Endodermal cell (in vitro differentiated cells): Measurements from ENCODE around the gene NOS3. TPM values are rescaled to one million over a fixed set of nuclear protein-coding genes. Genes with fewer than 3 reads are reported as not detected.

Source experiments
- DNase-seq: peaks from one replicate; pipeline ENCODE4 v3.0.0-alpha.2; 2017
- H3K27ac ChIP-seq: 2 replicates; pipeline ENCODE4 v1.5.1; 2013; ENCODE audit warnings: mild to moderate bottlenecking, low read depth, low read length, moderate library complexity
- H3K27me3 ChIP-seq: 2 replicates; pipeline ENCODE4 v1.6.1; 2013; ENCODE audit warnings: mild to moderate bottlenecking, low read length, moderate library complexity; ENCODE audit not compliant: insufficient read depth, control insufficient read depth, poor library complexity, severe bottlenecking
- H3K36me3 ChIP-seq: 2 replicates; pipeline ENCODE4 v1.7.0; 2013; ENCODE audit warnings: mild to moderate bottlenecking, low read length, moderate library complexity; ENCODE audit not compliant: control insufficient read depth, insufficient read depth
- H3K4me1 ChIP-seq: one replicate; pipeline ENCODE4 v1.7.0; 2013; ENCODE audit warnings: low read length; ENCODE audit not compliant: control insufficient read depth, insufficient read depth
- H3K4me3 ChIP-seq: 2 replicates; pipeline ENCODE4 v1.5.1; 2013; ENCODE audit warnings: mild to moderate bottlenecking, low read length, moderate library complexity
- H3K9ac ChIP-seq: 2 replicates; pipeline ENCODE4 v1.6.1; 2013; ENCODE audit warnings: mild to moderate bottlenecking, low read length, moderate library complexity; ENCODE audit not compliant: poor library complexity, severe bottlenecking; ENCODE audit errors: extremely low read depth
- H3K9me3 ChIP-seq: 2 replicates; pipeline ENCODE4 v1.6.1; 2013; ENCODE audit warnings: mild to moderate bottlenecking, low read length, moderate library complexity; ENCODE audit not compliant: control insufficient read depth
- H3K27ac Mint-ChIP-seq: 2 replicates; pipeline ENCODE4 v1.8.0; 2020; ENCODE audit warnings: mixed read lengths
- H3K27me3 Mint-ChIP-seq: 2 replicates; pipeline ENCODE4 v1.8.0; 2021; ENCODE audit warnings: mild to moderate bottlenecking, mixed read lengths; ENCODE audit not compliant: insufficient read depth
- H3K36me3 Mint-ChIP-seq: 2 replicates; pipeline ENCODE4 v1.8.0; 2020; ENCODE audit warnings: low read depth, mixed read lengths
- H3K4me1 Mint-ChIP-seq: 2 replicates; pipeline ENCODE4 v1.8.0; 2020; ENCODE audit warnings: mixed read lengths
- H3K4me3 Mint-ChIP-seq: 2 replicates; pipeline ENCODE4 v1.8.0; 2020; ENCODE audit warnings: mild to moderate bottlenecking, moderate library complexity, mixed read lengths
- H3K9me3 Mint-ChIP-seq: 2 replicates; pipeline ENCODE4 v1.8.0; 2020; ENCODE audit warnings: mild to moderate bottlenecking, mixed read lengths
- WGBS, 2 experiments: methylation state at CpG; one replicate each; pipeline versions ENCODE4 v1.1.5 to v1.1.7; 2013; ENCODE audit warnings: missing lambda C conversion rate in 2 of 2, mixed read lengths in 1 of 2; ENCODE audit not compliant: insufficient coverage in 1 of 2, insufficient read length in 1 of 2; 5-methylcytosine and 5-hydroxymethylcytosine counted together
- total RNA-seq, 2 donors: library from RNA; stranded (reverse); fragmentation: NEBNext Ultra II Directional in 1 of 2; extraction: Animal tissue kit (Norgen Biotek cat#: 25700) in 1 of 2; gene quantifications; 2 replicates in 1 of 2; 3 replicates in 1 of 2; pipeline ENCODE4 v1.2.1, GENCODE V29; 2021
- TF ChIP-seq, protein P1 (sequence below): fragments of 200-600 bp; sonication (generic); conservative IDR thresholded peaks from 2 replicates; pipeline ENCODE4 v1.5.0; 2021; ENCODE audit warnings: antibody characterized with exemption, mild to moderate bottlenecking

The NOS3 gene
- total RNA-seq, 2 donors from 2014 or later, result 2.3 to 9.1 TPM

DNA sequence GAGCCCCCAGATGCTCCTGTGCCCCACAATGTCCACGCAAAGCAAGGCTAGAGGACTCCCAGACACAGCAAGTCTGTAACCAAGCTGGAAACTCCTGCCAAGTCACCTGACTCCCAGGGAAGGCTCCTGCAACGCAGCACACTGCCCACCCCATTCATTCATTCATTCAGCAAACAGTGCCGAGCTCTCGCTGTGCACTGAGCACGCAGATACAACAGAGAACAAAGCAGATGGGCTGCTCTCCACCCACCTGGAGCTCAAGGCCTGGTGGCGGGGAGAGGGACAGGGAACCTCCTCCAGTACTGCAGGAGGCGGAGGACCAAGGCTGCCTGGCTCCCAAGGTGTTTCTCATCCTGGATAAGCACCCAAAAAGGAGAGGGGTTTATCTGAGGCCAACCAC is 21.3 kb upstream of the NOS3 start:
- Mint-ChIP-seq H3K27ac (no peak overlapping the region), H3K9me3 (no peaks in the 10 kb centered on the region), H3K36me3 (no peaks in the 10 kb centered on the region), H3K4me3 (no peak overlapping the region), H3K27me3 (peaks cover 69% of the 10 kb centered on the region), H3K4me1 (peaks cover 16% of the 10 kb centered on the region)
- Histone ChIP-seq H3K9me3 (no peaks in the 10 kb centered on the region), H3K9ac (no peak overlapping the region), H3K4me1 (peaks cover 3% of the 10 kb centered on the region), H3K4me3 (no peak overlapping the region), H3K27me3 (peaks cover 23% of the 10 kb centered on the region), H3K36me3 (no peaks in the 10 kb centered on the region), H3K27ac (no peak overlapping the region)
- WGBS, 2 experiments, result 70 to 78% methylated on average over 3 to 7 of the region's 7 CpGs
- TF ChIP-seq, protein P1, sequence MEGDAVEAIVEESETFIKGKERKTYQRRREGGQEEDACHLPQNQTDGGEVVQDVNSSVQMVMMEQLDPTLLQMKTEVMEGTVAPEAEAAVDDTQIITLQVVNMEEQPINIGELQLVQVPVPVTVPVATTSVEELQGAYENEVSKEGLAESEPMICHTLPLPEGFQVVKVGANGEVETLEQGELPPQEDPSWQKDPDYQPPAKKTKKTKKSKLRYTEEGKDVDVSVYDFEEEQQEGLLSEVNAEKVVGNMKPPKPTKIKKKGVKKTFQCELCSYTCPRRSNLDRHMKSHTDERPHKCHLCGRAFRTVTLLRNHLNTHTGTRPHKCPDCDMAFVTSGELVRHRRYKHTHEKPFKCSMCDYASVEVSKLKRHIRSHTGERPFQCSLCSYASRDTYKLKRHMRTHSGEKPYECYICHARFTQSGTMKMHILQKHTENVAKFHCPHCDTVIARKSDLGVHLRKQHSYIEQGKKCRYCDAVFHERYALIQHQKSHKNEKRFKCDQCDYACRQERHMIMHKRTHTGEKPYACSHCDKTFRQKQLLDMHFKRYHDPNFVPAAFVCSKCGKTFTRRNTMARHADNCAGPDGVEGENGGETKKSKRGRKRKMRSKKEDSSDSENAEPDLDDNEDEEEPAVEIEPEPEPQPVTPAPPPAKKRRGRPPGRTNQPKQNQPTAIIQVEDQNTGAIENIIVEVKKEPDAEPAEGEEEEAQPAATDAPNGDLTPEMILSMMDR, result no peak
- no peak for DNase-seq

DNA sequence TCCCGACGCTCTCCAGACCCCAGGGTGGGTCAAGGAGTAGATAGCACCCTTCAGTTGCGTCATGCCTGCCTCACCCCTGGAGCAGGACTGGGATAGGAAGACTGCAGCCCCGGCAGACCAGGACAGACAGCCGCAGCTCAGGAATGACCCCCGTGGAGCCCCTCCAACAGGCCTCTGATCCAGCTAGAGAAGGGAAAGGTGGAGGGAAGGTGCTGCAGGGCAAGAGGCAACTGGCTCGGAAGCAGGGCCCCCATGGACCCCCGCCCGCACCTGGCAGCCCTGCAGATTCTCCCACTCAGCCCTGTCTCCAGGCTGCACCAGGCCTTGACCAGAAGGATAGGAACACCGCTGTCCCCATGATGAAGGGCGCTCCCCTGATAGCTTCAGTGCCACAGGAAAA is 20.4 kb upstream of the NOS3 start:
- H3K4me1 ChIP-seq, result peaks cover 3% of the 10 kb centered on the region
- H3K9me3 Mint-ChIP-seq, result no peaks in the 10 kb centered on the region
- H3K36me3 ChIP-seq, result no peaks in the 10 kb centered on the region
- peak overlapping the region; percentile 58 for H3K27ac Mint-ChIP-seq
- 80% methylated on average over 8 to 11 of the region's 11 CpGs for WGBS, 2 experiments
- peaks cover 16% of the 10 kb centered on the region for H3K4me1 Mint-ChIP-seq
- H3K4me3 Mint-ChIP-seq, result no peak overlapping the region
- peaks cover 31% of the 10 kb centered on the region for H3K27me3 ChIP-seq
- peaks cover 69% of the 10 kb centered on the region for H3K27me3 Mint-ChIP-seq
- H3K27ac ChIP-seq, result peak overlapping the region; percentile 88
- TF ChIP-seq, protein P1, result no peak
- H3K9me3 ChIP-seq, result no peaks in the 10 kb centered on the region
- no peak overlapping the region for H3K4me3 ChIP-seq
- no peak overlapping the region for H3K9ac ChIP-seq
- no peaks in the 10 kb centered on the region for H3K36me3 Mint-ChIP-seq
- DNase-seq, result no peak

DNA sequence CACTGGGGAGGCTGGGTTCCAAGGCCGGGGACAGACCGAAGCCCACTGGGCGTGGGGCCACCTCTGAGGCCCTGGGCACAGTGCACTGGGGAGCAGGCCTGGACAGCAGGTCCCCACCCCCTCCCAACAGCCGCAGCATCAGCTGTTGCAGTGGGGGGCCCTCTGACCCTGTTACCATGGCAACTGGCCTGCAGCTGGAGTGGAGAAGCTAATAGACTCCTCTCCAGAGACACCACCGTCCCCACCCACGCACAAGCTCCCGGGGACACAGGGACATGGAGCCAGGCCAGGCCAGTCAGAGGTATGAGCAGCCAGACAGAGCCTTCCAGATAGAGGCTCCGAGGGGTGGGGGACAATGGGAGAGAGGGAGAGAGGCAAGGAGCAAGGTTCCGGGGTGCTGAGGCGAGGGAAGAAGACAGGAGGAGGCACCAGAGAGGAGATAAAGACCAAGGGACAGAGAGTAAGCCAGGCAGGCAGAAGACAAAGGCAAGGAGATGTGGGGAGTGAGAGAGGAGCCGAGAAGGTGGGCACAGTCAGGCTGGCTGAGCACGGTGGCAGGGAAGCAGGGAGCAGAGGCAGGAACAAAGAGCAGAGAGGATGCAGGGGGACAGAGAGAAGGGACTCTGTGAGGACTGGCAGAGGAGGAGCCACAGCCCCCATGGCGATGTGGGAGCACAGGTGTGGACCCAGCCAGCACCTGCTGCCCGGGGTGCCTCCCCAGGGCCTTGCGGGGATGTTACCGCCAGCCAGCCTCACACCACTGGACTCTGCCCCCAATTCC is 19.4 kb upstream of the NOS3 start:
- peak overlapping the region; percentile 88 for H3K27ac ChIP-seq
- H3K27ac Mint-ChIP-seq, result no peak overlapping the region
- no peaks in the 10 kb centered on the region for H3K9me3 Mint-ChIP-seq
- no peak overlapping the region for H3K4me3 ChIP-seq
- no peaks in the 10 kb centered on the region for H3K36me3 Mint-ChIP-seq
- H3K27me3 ChIP-seq, result peaks cover 41% of the 10 kb centered on the region
- no peaks in the 10 kb centered on the region for H3K36me3 ChIP-seq
- H3K4me1 ChIP-seq, result peaks cover 3% of the 10 kb centered on the region
- no peak overlapping the region for H3K4me3 Mint-ChIP-seq
- H3K27me3 Mint-ChIP-seq, result peaks cover 73% of the 10 kb centered on the region
- H3K9ac ChIP-seq, result no peak overlapping the region
- 73 to 82% methylated on average over 7 to 16 of the region's 16 CpGs for WGBS, 2 experiments
- no peaks in the 10 kb centered on the region for H3K9me3 ChIP-seq
- DNase-seq, result no peak
- TF ChIP-seq, protein P1, result no peak
- peaks cover 16% of the 10 kb centered on the region for H3K4me1 Mint-ChIP-seq
